NCI-H128 (cell line): ENCODE results near the gene EXOC2.

Source experiments
- DNase-seq: peaks from one replicate; lab custom pipeline; 2025; ENCODE audit not compliant: unreplicated experiment; lab: John Stamatoyannopoulos, UW

EXOC2 gene

DNA sequence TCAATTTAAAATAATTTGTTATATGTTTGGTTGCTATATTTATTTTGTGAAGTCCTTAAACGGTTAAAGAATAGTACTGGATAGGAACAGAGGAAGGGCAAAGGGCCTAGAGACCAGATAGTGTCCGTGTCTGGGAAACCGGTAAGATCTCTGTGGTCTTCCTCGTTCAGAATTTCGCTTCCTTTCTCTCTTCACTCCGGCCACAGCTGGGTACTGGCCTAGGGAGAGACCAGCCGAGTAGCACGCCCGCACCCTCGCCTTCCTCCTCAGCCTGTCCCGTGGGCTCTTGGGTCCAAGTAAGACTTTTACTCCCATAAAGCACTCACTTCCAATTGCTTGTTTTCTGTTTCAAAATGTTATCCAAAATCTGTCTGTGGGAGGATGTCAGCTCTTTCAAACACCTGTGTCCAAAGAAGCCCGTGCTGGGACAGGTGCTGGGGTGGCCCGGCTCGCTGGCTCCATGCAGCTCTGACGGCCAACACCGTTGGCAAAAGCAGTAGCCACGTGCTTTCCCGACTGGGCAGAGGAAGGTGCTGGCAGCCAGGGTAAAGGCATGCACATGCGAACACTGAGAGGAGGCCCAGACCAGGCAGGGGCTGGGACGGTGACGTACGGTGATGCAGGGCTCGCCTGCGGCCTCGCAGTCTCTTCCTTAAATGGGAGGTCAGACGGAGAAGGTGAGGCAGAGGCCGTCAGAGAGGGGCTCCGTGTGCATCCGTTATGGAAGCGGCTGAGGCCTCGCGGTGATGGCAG, 189.2 kb downstream of the EXOC2 start:
- DNase-seq: no peak

DNA sequence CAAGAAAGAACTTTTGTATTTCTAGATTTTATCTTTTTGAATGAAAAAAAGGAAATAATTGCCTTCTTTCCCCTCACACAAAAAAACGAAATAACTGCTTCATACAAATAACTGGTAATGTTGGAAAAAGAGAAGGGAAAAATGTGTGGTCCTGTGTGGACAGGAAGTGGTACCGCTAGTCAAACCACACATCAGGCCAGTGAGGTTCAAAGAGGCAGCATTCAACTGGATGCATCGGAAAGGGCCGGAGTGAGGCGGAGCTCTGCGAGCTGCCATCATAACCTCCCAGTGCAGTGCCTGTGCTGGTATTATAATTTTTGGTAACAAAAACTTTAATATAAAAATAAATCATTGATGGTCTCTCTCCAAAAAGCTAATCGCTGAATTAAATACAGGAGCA, 190.2 kb downstream of the EXOC2 start:
- DNase-seq: no peak

GRCh38 chr6:501891-502601, 190.9 kb downstream of the EXOC2 start:
- no peak for DNase-seq

- no peak for DNase-seq
Observed at GRCh38 chr6:499617-500016, 193.3 kb downstream of the EXOC2 start.

- no peak for DNase-seq
Observed at GRCh38 chr6:498795-499231, 194.1 kb downstream of the EXOC2 start.

- no peak for DNase-seq
Observed at GRCh38 chr6:497258-497657, 195.7 kb downstream of the EXOC2 start.

DNA sequence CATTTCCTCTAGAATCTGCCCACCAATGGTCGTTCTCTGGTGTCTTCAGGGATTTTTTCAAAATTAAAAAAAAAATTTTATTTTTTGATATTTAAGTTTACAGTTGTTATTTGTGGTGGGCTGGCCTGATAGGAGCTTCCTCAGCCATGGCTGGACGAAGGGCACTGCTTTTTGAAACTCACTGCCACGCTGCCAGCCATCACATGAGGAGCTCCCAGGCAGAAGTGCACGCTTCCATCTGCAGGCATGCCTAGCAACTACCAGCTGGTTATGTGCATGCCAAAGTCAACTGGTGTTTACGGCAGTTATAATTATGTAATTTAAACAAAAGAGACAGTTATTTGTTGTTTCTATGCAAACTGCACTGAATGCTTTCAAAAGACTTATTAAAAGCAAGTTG, 196.3 kb downstream of the EXOC2 start:
- no peak for DNase-seq

DNA sequence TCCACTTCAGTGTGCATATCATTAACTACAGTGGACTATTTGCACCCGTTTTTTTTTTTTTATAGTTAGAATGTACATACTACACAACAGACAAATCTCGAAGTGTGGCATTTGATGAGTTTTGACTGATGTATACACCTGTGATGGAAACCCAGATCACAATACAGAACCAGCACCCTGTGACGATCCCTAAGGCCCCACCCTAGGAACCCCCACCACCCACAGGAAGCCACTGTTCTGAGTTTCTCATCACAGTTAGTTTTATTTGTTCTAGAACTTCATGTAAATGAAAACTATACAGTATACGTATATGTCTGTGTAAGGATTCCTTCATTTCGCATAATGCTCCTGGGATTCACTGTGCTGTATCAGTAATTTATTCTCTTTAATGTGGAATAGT, 198.5 kb downstream of the EXOC2 start:
- DNase-seq: no peak

GRCh38 chr6:493840-494239, 199.1 kb downstream of the EXOC2 start:
- no peak for DNase-seq

DNA sequence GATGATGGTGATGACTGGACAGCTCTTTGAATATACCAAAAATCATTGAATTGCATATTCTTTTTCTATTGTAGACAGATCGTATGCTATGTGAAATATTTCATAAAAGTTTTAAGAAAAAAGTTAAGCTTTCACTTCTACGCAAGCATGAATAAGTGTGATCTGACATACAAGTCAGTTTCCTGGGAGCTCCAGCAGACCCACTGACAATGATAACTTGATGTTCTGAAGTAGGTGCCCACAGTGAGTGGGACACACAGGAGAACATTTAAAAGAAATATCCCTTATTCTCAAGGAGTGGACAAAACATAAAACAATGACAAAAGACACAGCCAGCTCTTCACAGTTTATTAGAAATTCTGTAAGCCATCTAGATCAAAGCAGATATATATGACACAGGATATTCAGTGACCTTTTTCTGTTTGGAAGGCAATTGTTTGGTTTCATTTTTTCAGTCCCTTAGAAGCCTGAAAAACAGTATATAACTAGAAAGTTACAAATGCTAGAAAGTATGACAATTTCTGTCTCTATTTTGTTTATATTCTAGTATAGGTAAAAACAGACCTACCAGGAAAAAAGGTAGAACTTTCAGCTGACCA, 200.0 kb downstream of the EXOC2 start:
- no peak for DNase-seq

GRCh38 chr6:492178-492577, 200.8 kb downstream of the EXOC2 start:
- no peak for DNase-seq

DNA sequence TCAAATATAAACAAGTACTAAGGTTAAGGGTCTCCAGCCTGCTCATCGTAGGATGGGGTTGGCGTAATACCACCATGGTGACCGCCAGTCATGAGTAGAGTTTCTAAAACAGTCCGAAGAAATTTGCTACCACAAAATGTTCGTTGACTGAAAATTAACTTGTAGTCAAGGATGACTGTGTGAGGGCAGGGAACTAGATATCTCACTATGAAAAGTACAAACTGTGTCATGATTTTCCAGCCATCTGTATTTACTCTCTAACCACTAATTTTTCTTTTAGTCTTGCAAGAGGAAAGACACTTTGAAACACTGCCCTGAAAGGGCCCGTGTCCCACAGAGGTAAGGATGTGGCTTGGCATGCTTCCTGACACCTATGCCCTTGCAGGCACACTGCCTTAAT, 201.7 kb downstream of the EXOC2 start:
- DNase-seq: no peak

GRCh38 chr6:490251-491037, 202.5 kb downstream of the EXOC2 start:
- no peak for DNase-seq

DNA sequence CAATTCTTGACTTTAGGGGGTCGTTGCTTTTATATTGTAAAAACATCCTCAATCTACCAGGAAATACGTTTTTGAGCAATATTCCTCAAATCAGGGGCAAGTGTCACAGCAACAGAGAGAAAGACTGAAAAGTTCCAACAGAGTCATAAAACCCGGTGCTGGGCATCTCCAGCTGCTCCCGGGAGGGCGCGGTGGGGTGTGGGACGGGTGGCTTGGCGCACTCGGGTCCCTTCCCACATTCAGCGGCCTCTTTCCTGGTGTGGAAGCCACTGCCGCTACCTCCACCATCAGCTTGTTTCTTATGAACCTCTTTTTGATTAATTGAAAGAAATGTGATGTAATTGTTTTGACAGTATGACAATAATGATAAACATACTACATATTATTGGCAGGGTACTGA, 203.2 kb downstream of the EXOC2 start:
- no peak for DNase-seq

- DNase-seq: no peak
Observed at GRCh38 chr6:489001-489400, 203.9 kb downstream of the EXOC2 start.

DNA sequence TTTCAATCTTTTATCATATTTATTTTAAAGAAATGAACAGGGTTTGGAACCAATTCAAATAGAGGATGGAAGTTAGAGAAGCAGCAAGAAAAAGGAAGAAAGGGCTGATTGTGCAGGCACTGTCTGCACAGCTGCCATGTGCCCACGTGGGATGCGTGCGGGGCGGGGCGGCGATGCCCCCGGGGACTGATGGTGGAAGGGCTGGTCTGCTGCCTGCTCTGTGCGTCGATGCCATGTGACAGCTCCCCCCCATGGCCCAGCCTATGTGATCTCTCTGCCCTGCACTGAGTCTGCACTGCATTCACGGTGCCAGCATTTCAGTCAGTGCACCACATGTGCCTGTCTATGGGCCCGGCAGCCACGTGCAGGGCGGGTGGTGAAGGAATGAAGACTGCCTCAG, 205.0 kb downstream of the EXOC2 start:
- DNase-seq: no peak

DNA sequence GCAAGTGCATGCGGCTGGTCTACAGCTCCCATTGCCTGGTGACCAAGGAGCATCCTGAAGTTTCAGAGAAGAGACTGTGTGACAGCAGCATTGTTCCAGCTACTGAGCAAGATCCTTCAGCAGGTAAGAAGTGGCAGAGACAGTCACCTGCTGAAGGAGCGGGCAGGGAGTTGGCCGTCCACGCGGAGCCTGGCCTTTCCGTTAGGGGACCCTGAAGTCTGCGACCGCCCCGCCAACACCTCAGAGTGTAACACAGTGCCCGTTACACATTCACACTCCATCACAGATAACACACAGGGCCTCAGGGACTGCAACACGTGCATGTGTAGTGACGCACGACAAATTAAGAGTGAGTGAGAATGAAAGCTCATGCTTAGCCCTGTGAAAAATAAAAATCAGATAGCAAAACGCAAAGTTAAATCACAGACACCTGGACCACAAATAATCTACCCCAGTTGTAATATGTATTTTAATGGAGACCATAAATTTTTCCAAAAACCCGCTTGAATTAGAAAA, 207.2 kb downstream of the EXOC2 start:
- no peak for DNase-seq

DNA sequence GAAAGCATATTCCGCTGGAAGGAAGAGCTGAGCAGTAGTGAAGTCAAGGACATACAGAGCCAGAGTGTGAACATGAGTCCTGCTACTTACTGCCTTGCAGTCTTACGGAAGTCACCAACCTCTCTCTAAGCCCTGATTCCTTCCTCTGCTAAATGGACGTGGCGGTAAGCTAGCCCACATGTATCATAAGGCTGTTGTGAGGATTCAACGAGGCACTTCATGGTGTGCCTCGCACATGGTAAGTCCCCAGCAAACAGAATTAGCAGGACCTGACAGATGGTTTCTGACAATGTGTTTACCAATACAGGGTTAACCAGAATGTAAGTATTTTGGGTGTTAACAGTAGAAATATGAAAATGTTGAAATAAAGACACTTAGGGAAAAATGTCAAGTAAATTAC, 208.2 kb downstream of the EXOC2 start:
- DNase-seq: no peak

DNA sequence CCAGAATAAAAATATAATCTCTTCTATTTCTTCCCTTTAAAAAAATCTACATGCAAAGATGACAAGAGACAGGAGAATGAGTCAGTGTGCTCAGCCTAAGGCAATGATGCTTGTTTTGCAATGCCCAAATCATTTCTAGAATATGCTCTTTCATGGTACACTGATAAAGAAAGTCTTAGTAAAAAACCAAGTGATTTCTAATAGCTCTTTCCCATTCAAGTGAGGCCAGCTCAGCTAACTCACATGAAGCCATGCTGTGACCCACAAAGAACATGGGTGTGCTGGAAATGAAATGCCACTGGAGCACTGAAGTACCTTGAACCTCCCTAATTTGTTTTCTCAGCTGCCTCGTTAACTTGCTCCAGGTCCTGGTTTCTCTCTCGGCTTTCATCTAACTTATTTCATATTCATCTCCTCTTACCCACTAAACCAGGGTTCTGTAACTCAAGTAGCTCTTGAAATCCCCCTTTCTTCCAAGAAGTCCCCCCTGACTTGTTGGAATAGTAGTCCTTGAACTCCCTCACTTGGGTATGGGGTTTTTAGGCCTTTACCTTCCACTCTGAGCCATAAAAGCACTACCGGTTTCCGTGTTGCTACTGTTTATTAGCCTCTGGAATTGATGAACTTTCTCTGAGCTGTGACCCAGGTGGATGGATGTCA, 208.7 kb downstream of the EXOC2 start:
- no peak for DNase-seq

GRCh38 chr6:475314-475713, 217.6 kb downstream of the EXOC2 start:
- DNase-seq: no peak
